HEK293T (cell line): ENCODE results near the gene RRP9.

Experiments used
- ARNT ChIP-seq: fragments of 450-650 bp; IDR thresholded peaks from 2 replicates; pipeline ENCODE4 v1.6.1; 2017; ENCODE audit warnings: mild to moderate bottlenecking
- BHLHE40 ChIP-seq: fragments of 450-650 bp; IDR thresholded peaks from 2 replicates; pipeline ENCODE4 v1.6.1; 2016; ENCODE audit warnings: mild to moderate bottlenecking, moderate library complexity, borderline replicate concordance
- CTBP1 ChIP-seq: fragments of 450-650 bp; IDR thresholded peaks from 2 replicates; pipeline ENCODE4 v1.6.1; 2016; ENCODE audit warnings: borderline replicate concordance
- ELF4 ChIP-seq: fragments of 450-650 bp; IDR thresholded peaks from 2 replicates; pipeline ENCODE4 v1.6.1; 2017; ENCODE audit warnings: antibody characterized with exemption
- FOXK2 ChIP-seq: fragments of 450-650 bp; IDR thresholded peaks from 2 replicates; pipeline ENCODE4 v1.6.1; 2016; ENCODE audit warnings: mild to moderate bottlenecking
- HDGF ChIP-seq: fragments of 450-650 bp; IDR thresholded peaks from 2 replicates; pipeline ENCODE4 v1.6.1; 2017; ENCODE audit warnings: antibody characterized with exemption, borderline replicate concordance
- L3MBTL2 ChIP-seq: fragments of 450-650 bp; conservative IDR thresholded peaks from 2 replicates; pipeline ENCODE4 v1.6.1; 2016; ENCODE audit warnings: mild to moderate bottlenecking
- LEF1 ChIP-seq: fragments of 450-650 bp; IDR thresholded peaks from 2 replicates; pipeline ENCODE4 v1.6.1; 2017; ENCODE audit warnings: mild to moderate bottlenecking, borderline replicate concordance
- NFRKB ChIP-seq: fragments of 450-650 bp; IDR thresholded peaks from 2 replicates; pipeline ENCODE4 v1.6.1; 2016; ENCODE audit warnings: mild to moderate bottlenecking, moderate library complexity
- SP1 ChIP-seq: fragments of 450-650 bp; IDR thresholded peaks from 2 replicates; pipeline ENCODE4 v1.6.1; 2017
- SUZ12 ChIP-seq: fragments of 450-650 bp; IDR thresholded peaks from 2 replicates; pipeline ENCODE4 v1.6.1; 2016; ENCODE audit warnings: mild to moderate bottlenecking
- TARDBP ChIP-seq: fragments of 450-650 bp; IDR thresholded peaks from 2 replicates; pipeline ENCODE4 v1.6.1; 2016
- ZNF384 ChIP-seq: fragments of 450-650 bp; IDR thresholded peaks from 2 replicates; pipeline ENCODE4 v1.6.1; 2016
- TF ChIP-seq, protein P1 (sequence below): fragments of 450-650 bp; IDR thresholded peaks from 2 replicates; pipeline ENCODE4 v1.6.1; 2016

GRCh38 chr3:51983578-51984268 lies 42.0 kb upstream of the RRP9 start:
- TF ChIP-seq ARNT (no peak), BHLHE40 (no peak), SP1 (no peak), NFRKB (no peak), HDGF (no peak), TARDBP (no peak), FOXK2 (no peak), SUZ12 (no peak), ELF4 (no peak), ZNF384 (no peak), CTBP1 (no peak), LEF1 (no peak), L3MBTL2 (no peak)
- TF ChIP-seq, protein P1, sequence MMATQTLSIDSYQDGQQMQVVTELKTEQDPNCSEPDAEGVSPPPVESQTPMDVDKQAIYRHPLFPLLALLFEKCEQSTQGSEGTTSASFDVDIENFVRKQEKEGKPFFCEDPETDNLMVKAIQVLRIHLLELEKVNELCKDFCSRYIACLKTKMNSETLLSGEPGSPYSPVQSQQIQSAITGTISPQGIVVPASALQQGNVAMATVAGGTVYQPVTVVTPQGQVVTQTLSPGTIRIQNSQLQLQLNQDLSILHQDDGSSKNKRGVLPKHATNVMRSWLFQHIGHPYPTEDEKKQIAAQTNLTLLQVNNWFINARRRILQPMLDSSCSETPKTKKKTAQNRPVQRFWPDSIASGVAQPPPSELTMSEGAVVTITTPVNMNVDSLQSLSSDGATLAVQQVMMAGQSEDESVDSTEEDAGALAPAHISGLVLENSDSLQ, result no peak
